Right lobe of liver (tissue), 6 donors: ENCODE measurements around the gene HOXA11. TPM values are rescaled to one million over a fixed set of nuclear protein-coding genes. Genes with fewer than 3 reads are reported as not detected.
A peak's percentile ranks its signal among the peaks of the same experiment; 100 is the strongest.

Source experiments
- ATAC-seq, 4 donors: fragments of 200-7000 bp; cut with Tn5 transposase; one replicate each; pipeline ENCODE4 v1.9.1; 2020; ENCODE audit warnings: mild to moderate bottlenecking in 4 of 4, moderate library complexity in 4 of 4
- DNase-seq, 3 donors: peaks; one replicate each; pipeline ENCODE4 v3.0.0-alpha.2; 2020
- H3K27ac ChIP-seq, 3 donors: fragments of 200-600 bp; one replicate each; pipeline ENCODE4 v1.8.0; 2022
- H3K27me3 ChIP-seq, 2 donors: fragments of 200-600 bp; one replicate each; pipeline ENCODE4 v1.8.0; 2022
- H3K36me3 ChIP-seq, 4 donors: fragments of 200-600 bp; sonication (generic) in 1 of 4; one replicate each; pipeline versions ENCODE4 v1.5.1 to v1.8.0; 2017 to 2022; ENCODE audit warnings: control low read depth in 1 of 4
- H3K4me1 ChIP-seq, 4 donors: fragments of 200-600 bp; sonication (generic) in 1 of 4; one replicate each; pipeline versions ENCODE4 v1.5.1 to v1.8.0; 2017 to 2022; ENCODE audit warnings: control low read depth in 1 of 4
- H3K4me3 ChIP-seq, 3 donors: fragments of 200-600 bp; one replicate each; pipeline ENCODE4 v1.8.0; 2022
- H3K9me3 ChIP-seq, 4 donors: fragments of 200-600 bp; sonication (generic) in 1 of 4; one replicate each; pipeline versions ENCODE4 v1.5.1 to v1.8.0; 2017 to 2022; ENCODE audit warnings: control low read depth in 1 of 4
- CTCF ChIP-seq, 4 donors: fragments of 200-600 bp in 3 of 4; fragments of 450-650 bp in 1 of 4; IDR thresholded peaks; one replicate each; pipeline versions ENCODE4 v1.5.1 to v1.8.0; 2016 to 2022; ENCODE audit warnings: antibody characterized with exemption in 4 of 4, mild to moderate bottlenecking in 2 of 4
- POLR2A ChIP-seq: fragments of 450-650 bp; IDR thresholded peaks from one replicate; pipeline ENCODE4 v1.6.1; 2017; ENCODE audit warnings: antibody characterized with exemption, mild to moderate bottlenecking
- WGBS: methylation state at CpG from one replicate; pipeline ENCODE4 v1.1.6; 2018; ENCODE audit warnings: low coverage, low lambda C conversion rate; ENCODE audit not compliant: insufficient coverage; ENCODE audit errors: missing lambda C conversion rate; 5-methylcytosine and 5-hydroxymethylcytosine counted together
- intact Hi-C, 2 donors: fragments of 100-400 bp; cut with DNase I; formaldehyde crosslinking; loops; one replicate each; pipeline versions ENCODE4 v1.11.2 to v1.14.1; 2022
- total RNA-seq, 6 experiments: library from RNA; depleted of rRNA in 2 of 6; stranded (reverse); fragments of >200 nt in 2 of 6; fragmentation: NEBNext Ultra II Directional in 3 of 6; extraction: Animal tissue kit (Norgen Biotek cat#: 25700) in 3 of 6; gene quantifications; one replicate each; pipeline versions ENCODE4 v1.1.0 to v1.2.4, GENCODE V29; 2016 to 2023
- donor health status: DM: no; HTN: yes; CAD: no.
- donor health status: DM: no; HTN: no; CAD: no.
- donor health status: DM: no; HTN: no; CAD: no.
- donor health status: DM: no; HTN: yes; CAD: no.
- donor health status: DM: no; HTN: yes; CAD: no.

Gene HOXA11
- total RNA-seq, 6 experiments from 2014 or later, result not detected

DNA sequence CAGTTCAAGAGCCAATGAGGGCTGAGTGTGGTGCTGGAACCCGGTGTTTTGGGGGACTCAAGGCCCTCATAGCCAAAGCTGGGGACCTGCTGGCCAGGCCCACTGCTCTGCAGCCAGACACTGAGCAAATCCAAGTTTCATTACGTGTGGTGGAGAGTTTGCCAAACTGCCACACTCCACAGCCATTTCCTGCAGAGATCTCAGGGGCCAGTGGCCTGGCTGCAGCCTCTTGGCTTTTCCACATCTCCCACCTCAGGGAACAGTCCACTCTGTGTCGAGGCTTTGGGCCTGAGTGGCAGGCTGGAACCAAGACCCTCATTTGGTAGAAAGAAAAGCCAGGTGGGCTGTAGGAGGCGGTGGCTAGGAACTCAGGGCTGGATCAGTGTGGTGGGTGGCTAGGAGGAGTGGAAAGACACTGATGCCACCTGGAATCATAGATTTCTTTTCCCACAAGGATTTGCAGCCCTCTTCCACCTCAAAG, 3.2 kb downstream of the HOXA11 start:
- Histone ChIP-seq H3K27me3 (peaks cover 38 to 90% of the 10 kb centered on the region in 2 donors), H3K4me3 (no peak overlapping the region), H3K36me3 (no peaks in the 10 kb centered on the region), H3K27ac (no peak overlapping the region), H3K4me1 (peaks cover 0 to 14% (median 0%) of the 10 kb centered on the region in 4 donors), H3K9me3 (no peaks in the 10 kb centered on the region)
- ATAC-seq (no peak), DNase-seq (peak in 1 of 3 donors; percentile 31)
- 33% methylated on average over 4 of the region's 4 CpGs for WGBS
- intact Hi-C loops, result no loop called here
- TF ChIP-seq POLR2A (no peak), CTCF (IDR thresholded peaks at IDR 0.05) (no peak)

- no peaks in the 10 kb centered on the region for H3K9me3 ChIP-seq
- peaks cover 38 to 90% of the 10 kb centered on the region in 2 donors for H3K27me3 ChIP-seq
- DNase-seq (no peak), ATAC-seq (no peak)
- no peak for TF ChIP-seq POLR2A
- no peak for TF ChIP-seq CTCF (IDR thresholded peaks at IDR 0.05)
- H3K36me3 ChIP-seq, result no peaks in the 10 kb centered on the region
- 65% methylated on average over 8 of the region's 12 CpGs for WGBS
- intact Hi-C loops, result no loop called here
- H3K4me1 ChIP-seq, result peaks cover 0 to 14% (median 0%) of the 10 kb centered on the region in 4 donors
- H3K4me3 ChIP-seq, result no peak overlapping the region
- no peak overlapping the region for H3K27ac ChIP-seq
Measured at GRCh38 chr7:27180431-27181420, 4.3 kb downstream of the HOXA11 start.

DNA sequence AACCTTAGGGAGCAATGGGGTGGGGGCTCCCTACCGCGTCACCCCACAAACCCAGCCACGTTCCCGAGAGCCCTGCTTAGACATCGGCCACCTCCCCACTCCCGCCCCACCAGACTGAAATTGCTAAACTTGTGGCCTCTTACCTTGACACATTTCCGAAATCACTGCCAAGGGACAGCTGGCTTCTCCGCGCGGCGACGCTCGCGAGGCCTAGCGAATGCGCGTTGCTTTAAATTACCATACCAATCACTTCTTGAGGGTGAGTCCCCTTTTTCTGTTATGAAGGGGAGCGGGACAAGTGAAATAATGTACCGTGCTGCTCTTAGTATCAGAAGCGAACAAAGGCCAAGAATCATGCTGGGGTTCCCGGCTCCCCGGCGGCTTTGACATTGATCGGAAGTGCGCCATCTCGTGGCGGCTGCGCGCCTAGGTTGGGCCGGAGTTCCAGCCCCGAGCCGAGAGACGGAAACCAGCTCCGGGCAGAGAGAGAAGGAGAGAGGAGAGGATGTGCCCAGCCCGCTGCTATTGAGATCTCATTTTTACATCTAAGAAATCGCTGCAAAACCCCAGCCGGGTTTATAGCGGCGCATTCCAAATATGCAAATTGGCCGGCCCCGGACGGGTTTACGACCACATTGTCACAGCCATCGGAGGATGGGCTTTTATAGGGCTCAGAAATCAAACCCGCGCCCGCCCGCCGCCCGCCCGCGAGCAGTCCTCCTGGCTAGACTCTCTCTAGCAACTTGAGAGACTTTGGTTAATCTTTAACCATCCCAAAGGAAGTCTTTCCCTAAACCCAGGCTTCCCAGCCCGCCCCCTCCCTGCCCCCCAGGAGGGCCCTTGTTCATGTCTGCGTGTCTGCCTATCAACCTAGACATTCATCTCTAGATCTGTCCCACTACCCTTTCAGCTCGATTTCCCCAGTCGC, 5.3 kb downstream of the HOXA11 start:
- ATAC-seq, result peak; percentile 54 to 80 (median 62)
- no peaks in the 10 kb centered on the region for H3K36me3 ChIP-seq
- 12% methylated on average over 44 of the region's 56 CpGs for WGBS
- H3K4me1 ChIP-seq, result peaks cover 0 to 13% (median 0%) of the 10 kb centered on the region in 4 donors
- peak in 2 of 3 donors; percentile 62 to 65 for DNase-seq
- TF ChIP-seq POLR2A (no peak), CTCF (IDR thresholded peaks at IDR 0.05) (peak; percentile 34 to 72 (median 58))
- H3K9me3 ChIP-seq, result no peaks in the 10 kb centered on the region
- intact Hi-C loops, result no loop called here
- no peak overlapping the region for H3K4me3 ChIP-seq
- peaks cover 47 to 90% of the 10 kb centered on the region in 2 donors for H3K27me3 ChIP-seq
- H3K27ac ChIP-seq, result no peak overlapping the region

DNA sequence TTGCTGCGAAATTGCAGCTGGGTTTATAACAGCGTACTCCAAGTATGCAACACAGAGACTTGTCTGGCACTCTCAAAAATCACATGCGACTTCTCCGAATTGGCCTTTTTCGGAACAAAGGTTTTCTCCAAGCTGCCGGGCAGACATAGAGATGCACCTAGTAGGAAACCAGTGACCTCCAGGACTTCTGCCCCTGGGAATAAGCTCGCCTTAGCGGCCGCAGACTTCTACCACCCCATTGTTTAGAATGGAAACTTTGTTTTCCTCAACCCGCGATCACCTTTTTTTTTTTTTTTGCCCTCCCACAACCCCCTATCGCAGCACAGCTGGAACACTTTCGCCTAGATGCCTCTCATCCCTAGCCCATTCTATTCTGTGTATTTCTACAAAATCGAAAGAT, 6.0 kb downstream of the HOXA11 start:
- intact Hi-C loops, result no loop called here
- Histone ChIP-seq H3K9me3 (no peaks in the 10 kb centered on the region), H3K4me3 (no peak overlapping the region), H3K36me3 (no peaks in the 10 kb centered on the region), H3K27ac (no peak overlapping the region), H3K4me1 (peaks cover 0 to 7% (median 0%) of the 10 kb centered on the region in 4 donors), H3K27me3 (peaks cover 53 to 90% of the 10 kb centered on the region in 2 donors)
- peak in 1 of 3 donors; percentile 11 for DNase-seq
- 26% methylated on average over 14 of the region's 14 CpGs for WGBS
- TF ChIP-seq CTCF (IDR thresholded peaks at IDR 0.05), result no peak
- no peak for TF ChIP-seq POLR2A
- no peak for ATAC-seq
